HFFc6 (cell line): ENCODE data around the gene CMKLR1. TPM values are rescaled to one million over a fixed set of nuclear protein-coding genes. Genes with fewer than 3 reads are reported as not detected.

ENCODE experiments used
- DNase-seq: peaks from one replicate; pipeline ENCODE4 v3.0.0-alpha.2; 2018
- H3K27ac Mint-ChIP-seq: 2 replicates; pipeline ENCODE4 v1.8.0; 2020; ENCODE audit warnings: mild to moderate bottlenecking, mixed read lengths
- H3K27me3 Mint-ChIP-seq: 2 replicates; pipeline ENCODE4 v1.8.0; 2021; ENCODE audit warnings: mild to moderate bottlenecking, moderate library complexity, mixed read lengths; ENCODE audit not compliant: insufficient read depth
- H3K36me3 Mint-ChIP-seq: 2 replicates; pipeline ENCODE4 v1.8.0; 2021; ENCODE audit warnings: low read depth, mixed read lengths
- H3K4me1 Mint-ChIP-seq: 2 replicates; pipeline ENCODE4 v1.8.0; 2020; ENCODE audit warnings: low read depth, mixed read lengths
- H3K4me3 Mint-ChIP-seq: 2 replicates; pipeline ENCODE4 v1.8.0; 2020; ENCODE audit warnings: mild to moderate bottlenecking, moderate library complexity, mixed read lengths
- H3K9me3 Mint-ChIP-seq: 2 replicates; pipeline ENCODE4 v1.8.0; 2020; ENCODE audit warnings: mild to moderate bottlenecking, mixed read lengths
- CTCF ChIP-seq: fragments of 200-600 bp; sonication (generic); IDR thresholded peaks from 2 replicates; pipeline ENCODE4 v1.5.0; 2021; ENCODE audit warnings: antibody characterized with exemption, mild to moderate bottlenecking
- total RNA-seq, 6 experiments: library from RNA; stranded (reverse); fragmentation: NEBNext Ultra II Directional; extraction: Animal tissue kit (Norgen Biotek cat#: 25700); gene quantifications; 2 replicates in 1 of 6; 3 replicates in 5 of 6; pipeline ENCODE4 v1.2.3, GENCODE V29; 2021

CMKLR1 gene
- total RNA-seq, 6 experiments from 2014 or later = not detected

GRCh38 chr12:108271951-108272872 lies 66.9 kb downstream of the CMKLR1 start:
- H3K27ac Mint-ChIP-seq = no peak overlapping the region
- DNase-seq = no peak
- H3K9me3 Mint-ChIP-seq = peaks cover 49% of the 10 kb centered on the region

GRCh38 chr12:108270849-108271143 lies 68.3 kb downstream of the CMKLR1 start:
- Mint-ChIP-seq H3K27ac (no peak overlapping the region), H3K9me3 (peaks cover 53% of the 10 kb centered on the region), H3K4me3 (no peak overlapping the region), H3K4me1 (no peaks in the 10 kb centered on the region), H3K27me3 (no peaks in the 10 kb centered on the region; the same call in 1 of the 2 replicates), H3K36me3 (no peaks in the 10 kb centered on the region)
- DNase-seq = no peak
- TF ChIP-seq CTCF = no peak

More at GRCh38 chr12:108271951-108272872, 66.9 kb downstream of the CMKLR1 start:
- no peaks in the 10 kb centered on the region; the same call in 1 of the 2 replicates for H3K27me3 Mint-ChIP-seq
- TF ChIP-seq CTCF = no peak
- H3K4me1 Mint-ChIP-seq = no peaks in the 10 kb centered on the region
- no peak overlapping the region for H3K4me3 Mint-ChIP-seq
- H3K36me3 Mint-ChIP-seq = no peaks in the 10 kb centered on the region

- H3K9me3 Mint-ChIP-seq = peaks cover 52% of the 10 kb centered on the region
- H3K36me3 Mint-ChIP-seq = no peaks in the 10 kb centered on the region
- H3K4me1 Mint-ChIP-seq = no peaks in the 10 kb centered on the region
- TF ChIP-seq CTCF = no peak
- no peak overlapping the region for H3K27ac Mint-ChIP-seq
- H3K4me3 Mint-ChIP-seq = no peak overlapping the region
- no peaks in the 10 kb centered on the region; the same call in 1 of the 2 replicates for H3K27me3 Mint-ChIP-seq
- DNase-seq = no peak
Observed at GRCh38 chr12:108270035-108270848, 68.9 kb downstream of the CMKLR1 start.

- H3K9me3 Mint-ChIP-seq = peaks cover 44% of the 10 kb centered on the region
- no peaks in the 10 kb centered on the region for H3K4me1 Mint-ChIP-seq
- TF ChIP-seq CTCF = no peak
- H3K36me3 Mint-ChIP-seq = no peaks in the 10 kb centered on the region
- no peak overlapping the region for H3K27ac Mint-ChIP-seq
- H3K4me3 Mint-ChIP-seq = no peak overlapping the region
- H3K27me3 Mint-ChIP-seq = no peaks in the 10 kb centered on the region; the same call in 1 of the 2 replicates
- DNase-seq = no peak
Observed at GRCh38 chr12:108269224-108269623, 69.9 kb downstream of the CMKLR1 start.

GRCh38 chr12:108268397-108268796 lies 70.7 kb downstream of the CMKLR1 start:
- TF ChIP-seq CTCF = no peak
- H3K36me3 Mint-ChIP-seq = no peaks in the 10 kb centered on the region
- no peak overlapping the region for H3K4me3 Mint-ChIP-seq
- DNase-seq = no peak
- H3K27ac Mint-ChIP-seq = no peak overlapping the region
- peaks cover 35% of the 10 kb centered on the region for H3K9me3 Mint-ChIP-seq
- H3K27me3 Mint-ChIP-seq = no peaks in the 10 kb centered on the region; the same call in 1 of the 2 replicates
- no peaks in the 10 kb centered on the region for H3K4me1 Mint-ChIP-seq
